Ishikawa (cell line): ENCODE data around the gene RAC2.

Source experiments
- CEBPB ChIP-seq: IDR thresholded peaks from 2 replicates; pipeline ENCODE4 v1.6.1; 2012
- CREB1 ChIP-seq: IDR thresholded peaks from 2 replicates; pipeline ENCODE4 v1.6.1; 2012; ENCODE audit warnings: low read depth
- EGR1 ChIP-seq: IDR thresholded peaks from 2 replicates; pipeline ENCODE4 v1.6.1; 2012
- EP300 ChIP-seq: IDR thresholded peaks from 2 replicates; pipeline ENCODE4 v1.6.1; 2012; ENCODE audit warnings: borderline replicate concordance
- FOXM1 ChIP-seq: IDR thresholded peaks from 2 replicates; pipeline ENCODE4 v1.6.1; 2012; ENCODE audit warnings: low read depth, borderline replicate concordance
- NFIC ChIP-seq: IDR thresholded peaks from 2 replicates; pipeline ENCODE4 v1.6.1; 2012
- RAD21 ChIP-seq: IDR thresholded peaks from 2 replicates; pipeline ENCODE4 v1.6.1; 2012; ENCODE audit warnings: low read depth
- TAF1 ChIP-seq: IDR thresholded peaks from 2 replicates; pipeline ENCODE4 v1.6.1; 2012; ENCODE audit warnings: low read depth, mild to moderate bottlenecking
- TCF12 ChIP-seq: IDR thresholded peaks from 2 replicates; pipeline ENCODE4 v1.6.1; 2012; ENCODE audit warnings: low read depth
- TEAD4 ChIP-seq: IDR thresholded peaks from 2 replicates; pipeline ENCODE4 v1.6.1; 2012
- YY1 ChIP-seq: IDR thresholded peaks from 2 replicates; pipeline ENCODE4 v1.6.1; 2012; ENCODE audit warnings: low read depth
- ZBTB7A ChIP-seq: IDR thresholded peaks from 2 replicates; pipeline ENCODE4 v1.6.1; 2012; ENCODE audit warnings: low read depth
- TF ChIP-seq, protein P1 (sequence below): IDR thresholded peaks from 2 replicates; pipeline ENCODE4 v1.6.1; 2012
- TF ChIP-seq, protein P2 (sequence below): IDR thresholded peaks from 2 replicates; pipeline ENCODE4 v1.6.1; 2012; ENCODE audit warnings: low read depth, mild to moderate bottlenecking
- TF ChIP-seq, protein P3 (sequence below): IDR thresholded peaks from 2 replicates; pipeline ENCODE4 v1.6.1; 2012

Gene RAC2

DNA sequence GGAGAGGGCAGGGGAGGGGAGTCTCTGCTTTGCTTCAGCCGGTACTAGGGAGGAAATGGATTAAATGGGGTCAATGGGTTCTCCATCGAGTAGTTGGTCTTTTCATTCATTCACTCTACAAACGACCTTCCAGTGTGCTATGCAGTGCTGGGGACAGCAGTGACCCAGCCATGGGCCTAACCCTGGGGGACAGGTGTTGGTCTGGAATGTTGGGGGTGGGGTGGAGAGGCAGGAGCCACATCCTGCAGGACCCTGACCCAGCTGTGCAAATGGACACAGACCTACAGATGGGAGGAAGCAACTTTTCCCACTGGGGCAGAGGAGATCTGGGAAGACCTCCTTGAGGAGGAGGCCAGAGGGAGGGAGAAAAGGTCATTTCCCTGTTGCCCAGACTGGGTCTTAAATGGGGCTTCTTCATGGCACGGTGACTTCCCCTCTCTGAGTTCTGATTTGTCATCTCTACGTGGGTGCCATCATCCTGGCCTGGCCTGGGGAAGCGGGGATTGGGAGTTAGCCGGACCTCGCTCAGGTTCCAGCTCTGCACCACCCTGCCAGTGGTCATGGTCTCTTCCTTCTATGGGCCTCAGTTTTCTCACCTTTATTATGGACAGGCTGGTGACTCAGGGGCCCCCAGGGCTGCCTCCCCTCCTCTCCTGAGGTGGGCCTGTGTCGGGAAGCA lies 40.2 kb upstream of the RAC2 start:
- TF ChIP-seq NFIC (no peak), YY1 (no peak), ZBTB7A (no peak), EGR1 (no peak), TAF1 (no peak), RAD21 (no peak), FOXM1 (no peak)
- TF ChIP-seq, protein P1, sequence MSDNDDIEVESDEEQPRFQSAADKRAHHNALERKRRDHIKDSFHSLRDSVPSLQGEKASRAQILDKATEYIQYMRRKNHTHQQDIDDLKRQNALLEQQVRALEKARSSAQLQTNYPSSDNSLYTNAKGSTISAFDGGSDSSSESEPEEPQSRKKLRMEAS: no peak
- TF ChIP-seq, protein P2, sequence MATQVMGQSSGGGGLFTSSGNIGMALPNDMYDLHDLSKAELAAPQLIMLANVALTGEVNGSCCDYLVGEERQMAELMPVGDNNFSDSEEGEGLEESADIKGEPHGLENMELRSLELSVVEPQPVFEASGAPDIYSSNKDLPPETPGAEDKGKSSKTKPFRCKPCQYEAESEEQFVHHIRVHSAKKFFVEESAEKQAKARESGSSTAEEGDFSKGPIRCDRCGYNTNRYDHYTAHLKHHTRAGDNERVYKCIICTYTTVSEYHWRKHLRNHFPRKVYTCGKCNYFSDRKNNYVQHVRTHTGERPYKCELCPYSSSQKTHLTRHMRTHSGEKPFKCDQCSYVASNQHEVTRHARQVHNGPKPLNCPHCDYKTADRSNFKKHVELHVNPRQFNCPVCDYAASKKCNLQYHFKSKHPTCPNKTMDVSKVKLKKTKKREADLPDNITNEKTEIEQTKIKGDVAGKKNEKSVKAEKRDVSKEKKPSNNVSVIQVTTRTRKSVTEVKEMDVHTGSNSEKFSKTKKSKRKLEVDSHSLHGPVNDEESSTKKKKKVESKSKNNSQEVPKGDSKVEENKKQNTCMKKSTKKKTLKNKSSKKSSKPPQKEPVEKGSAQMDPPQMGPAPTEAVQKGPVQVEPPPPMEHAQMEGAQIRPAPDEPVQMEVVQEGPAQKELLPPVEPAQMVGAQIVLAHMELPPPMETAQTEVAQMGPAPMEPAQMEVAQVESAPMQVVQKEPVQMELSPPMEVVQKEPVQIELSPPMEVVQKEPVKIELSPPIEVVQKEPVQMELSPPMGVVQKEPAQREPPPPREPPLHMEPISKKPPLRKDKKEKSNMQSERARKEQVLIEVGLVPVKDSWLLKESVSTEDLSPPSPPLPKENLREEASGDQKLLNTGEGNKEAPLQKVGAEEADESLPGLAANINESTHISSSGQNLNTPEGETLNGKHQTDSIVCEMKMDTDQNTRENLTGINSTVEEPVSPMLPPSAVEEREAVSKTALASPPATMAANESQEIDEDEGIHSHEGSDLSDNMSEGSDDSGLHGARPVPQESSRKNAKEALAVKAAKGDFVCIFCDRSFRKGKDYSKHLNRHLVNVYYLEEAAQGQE: no peak

DNA sequence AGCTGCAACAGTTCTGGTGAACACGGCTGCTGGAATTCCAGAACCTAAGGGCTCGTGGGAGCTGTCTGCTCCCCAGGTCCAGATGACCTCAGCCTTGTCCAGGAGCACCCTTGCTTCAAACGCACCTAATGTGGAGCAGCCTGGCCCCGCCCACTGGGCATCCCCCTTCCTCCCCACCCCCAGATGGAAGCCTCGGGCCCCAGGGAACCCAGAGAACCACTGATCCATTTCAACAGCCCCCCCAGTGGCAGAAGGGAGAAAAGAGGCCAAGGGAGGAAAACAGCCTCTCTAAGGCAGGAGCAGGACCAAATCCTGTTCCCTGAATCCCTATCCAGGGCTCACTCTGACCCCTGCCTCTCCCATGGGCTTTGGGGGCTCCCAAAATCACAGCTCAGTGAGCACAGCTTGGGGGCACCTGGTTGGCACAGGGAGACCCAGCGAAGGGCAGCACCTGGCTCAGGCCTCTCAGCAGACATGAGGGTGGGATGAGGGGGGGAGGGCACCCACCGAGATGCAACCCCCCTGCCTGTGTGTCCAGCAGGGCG lies 39.4 kb upstream of the RAC2 start:
- TF ChIP-seq TEAD4 (no peak), TAF1 (no peak), EP300 (no peak), RAD21 (no peak), FOXM1 (no peak)

DNA sequence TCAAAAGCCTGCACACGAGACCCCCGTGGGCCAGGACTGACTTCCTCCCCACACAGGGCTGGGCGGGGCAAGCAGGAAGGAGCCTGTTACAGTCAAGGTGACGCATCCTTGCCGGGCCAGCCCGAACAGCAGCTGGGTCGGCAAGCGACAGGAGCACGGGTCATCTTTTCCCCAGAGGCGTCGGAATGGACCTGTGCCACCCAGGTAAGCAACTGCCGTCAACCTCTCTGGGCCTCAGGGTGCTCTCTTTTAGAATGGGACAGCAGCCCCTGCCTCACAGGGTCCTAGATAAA lies 38.3 kb upstream of the RAC2 start, which contains the start of gene CYTH4:
Gene CYTH4 (plus strand): TSS at position 124 of the 293 bp plus-strand sequence. CDS start 62 bp downstream, at position 186.
- TF ChIP-seq CEBPB (no peak), CREB1 (no peak)
- TF ChIP-seq, protein P2: no peak

DNA sequence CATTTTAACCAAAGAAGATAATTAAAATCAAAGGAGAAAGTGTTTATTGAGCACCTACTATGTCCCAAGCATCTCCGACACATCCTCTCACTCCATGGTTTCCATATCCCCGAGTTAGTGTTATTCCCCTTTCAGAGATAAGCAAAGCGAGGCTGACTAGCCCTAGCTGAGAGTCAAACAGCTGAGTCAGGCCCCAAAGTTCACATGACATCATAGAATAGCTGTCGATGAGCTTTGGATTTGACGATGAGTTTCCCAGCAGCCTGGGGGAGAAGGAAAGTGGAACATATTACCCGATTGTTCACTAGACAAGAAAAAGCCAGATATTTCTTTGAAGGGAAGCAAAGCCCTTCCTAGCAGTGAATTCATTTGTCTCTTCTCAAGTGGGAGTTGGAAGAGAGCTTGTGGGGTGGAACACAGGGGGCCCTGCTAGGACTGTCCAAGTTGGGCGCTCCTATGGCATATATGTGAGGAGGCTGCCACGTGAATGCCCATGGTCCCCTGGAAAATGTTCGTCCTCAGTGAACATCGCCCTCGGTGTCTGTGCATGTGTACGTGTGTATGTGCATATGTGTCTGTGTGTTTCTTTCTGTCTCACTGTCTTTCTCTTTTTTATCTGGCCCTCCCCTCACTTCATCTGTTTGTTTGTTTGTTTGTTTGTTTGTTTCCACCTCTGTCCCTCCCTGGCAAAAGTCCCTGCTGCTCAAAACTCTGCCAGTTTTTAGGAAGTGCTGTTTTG lies 37.7 kb upstream of the RAC2 start:
- TF ChIP-seq, protein P3, sequence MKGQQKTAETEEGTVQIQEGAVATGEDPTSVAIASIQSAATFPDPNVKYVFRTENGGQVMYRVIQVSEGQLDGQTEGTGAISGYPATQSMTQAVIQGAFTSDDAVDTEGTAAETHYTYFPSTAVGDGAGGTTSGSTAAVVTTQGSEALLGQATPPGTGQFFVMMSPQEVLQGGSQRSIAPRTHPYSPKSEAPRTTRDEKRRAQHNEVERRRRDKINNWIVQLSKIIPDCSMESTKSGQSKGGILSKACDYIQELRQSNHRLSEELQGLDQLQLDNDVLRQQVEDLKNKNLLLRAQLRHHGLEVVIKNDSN: no peak
- TF ChIP-seq, protein P2: no peak
- TF ChIP-seq CREB1: no peak
- TF ChIP-seq RAD21: no peak

DNA sequence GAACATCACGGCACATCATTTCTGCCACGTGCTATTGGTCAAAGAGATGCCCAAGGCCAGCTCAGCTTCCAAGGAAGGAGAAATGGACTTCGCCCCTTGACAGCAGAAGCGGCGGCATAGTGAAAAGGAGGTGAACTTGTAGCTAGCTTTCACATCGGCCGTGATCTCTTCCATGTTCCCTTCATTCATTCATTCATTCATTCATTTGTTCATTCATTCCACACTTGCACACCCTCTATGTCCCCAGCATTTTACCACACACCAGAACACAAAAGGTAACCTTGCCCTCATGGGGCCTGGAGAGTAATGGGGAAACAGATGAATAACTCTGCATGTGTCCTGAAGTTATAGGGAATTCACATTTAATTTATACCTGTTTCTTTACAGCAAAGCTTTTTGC lies 37.1 kb upstream of the RAC2 start:
- TF ChIP-seq TEAD4: no peak
- TF ChIP-seq FOXM1: no peak
- no peak for TF ChIP-seq TCF12
- TF ChIP-seq EP300: no peak
- TF ChIP-seq, protein P1: no peak
- no peak for TF ChIP-seq TAF1
- TF ChIP-seq CREB1: no peak
- no peak for TF ChIP-seq NFIC
- TF ChIP-seq YY1: no peak
